Adipocyte (in vitro differentiated cells): ENCODE results near the gene MFRP.

Experiments used
- DNase-seq: peaks from one replicate; pipeline ENCODE4 v3.0.0-alpha.2; 2015; ENCODE audit warnings: low read depth
- H3K27me3 ChIP-seq: replicated peaks from 2 replicates; pipeline ENCODE4 v1.7.0; 2013; ENCODE audit warnings: mild to moderate bottlenecking, low read length, moderate library complexity; ENCODE audit not compliant: control insufficient read depth, insufficient read depth
- H3K36me3 ChIP-seq: 2 replicates; pipeline ENCODE4 v1.7.0; 2013; ENCODE audit warnings: low read length, mild to moderate bottlenecking, moderate library complexity; ENCODE audit not compliant: control insufficient read depth, insufficient read depth, severe bottlenecking
- H3K4me1 ChIP-seq: 2 replicates; pipeline ENCODE4 v1.7.0; 2013; ENCODE audit warnings: mild to moderate bottlenecking, low read length, moderate library complexity; ENCODE audit not compliant: control insufficient read depth, insufficient read depth
- H3K4me3 ChIP-seq: 2 replicates; pipeline ENCODE4 v1.7.0; 2013; ENCODE audit warnings: mild to moderate bottlenecking, low read length, moderate library complexity
- H3K9ac ChIP-seq: 2 replicates; pipeline ENCODE4 v1.7.0; 2013; ENCODE audit warnings: mild to moderate bottlenecking, low read length, moderate library complexity
- H3K9me3 ChIP-seq: 2 replicates; pipeline ENCODE4 v1.7.0; 2013; ENCODE audit warnings: mild to moderate bottlenecking, low read length, moderate library complexity; ENCODE audit not compliant: control insufficient read depth

MFRP gene

DNA sequence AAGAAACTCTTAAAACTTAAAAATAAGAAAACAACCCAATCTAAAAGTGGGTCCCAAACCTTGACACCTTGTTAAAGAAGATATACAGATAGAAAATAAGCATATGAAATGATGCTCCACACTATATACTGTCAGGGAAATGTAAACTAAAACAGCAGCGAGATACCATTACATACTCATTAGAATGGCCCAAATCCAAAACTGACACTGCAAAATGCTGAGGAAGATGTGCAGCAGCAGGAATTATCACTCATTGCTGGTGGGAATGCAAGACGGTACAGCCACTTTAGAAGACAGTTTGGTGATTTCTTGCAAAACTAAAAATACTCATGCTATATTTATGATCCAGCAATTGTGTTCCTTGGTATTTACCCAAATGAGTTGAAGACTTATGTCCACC lies 17.2 kb downstream of the MFRP start:
- H3K9ac ChIP-seq = no peak overlapping the region
- no peaks in the 10 kb centered on the region for H3K36me3 ChIP-seq
- H3K9me3 ChIP-seq = no peaks in the 10 kb centered on the region
- DNase-seq = no peak
- no peak overlapping the region for H3K4me3 ChIP-seq
- peaks cover 2% of the 10 kb centered on the region for H3K4me1 ChIP-seq
- H3K27me3 ChIP-seq = no peaks in the 10 kb centered on the region

DNA sequence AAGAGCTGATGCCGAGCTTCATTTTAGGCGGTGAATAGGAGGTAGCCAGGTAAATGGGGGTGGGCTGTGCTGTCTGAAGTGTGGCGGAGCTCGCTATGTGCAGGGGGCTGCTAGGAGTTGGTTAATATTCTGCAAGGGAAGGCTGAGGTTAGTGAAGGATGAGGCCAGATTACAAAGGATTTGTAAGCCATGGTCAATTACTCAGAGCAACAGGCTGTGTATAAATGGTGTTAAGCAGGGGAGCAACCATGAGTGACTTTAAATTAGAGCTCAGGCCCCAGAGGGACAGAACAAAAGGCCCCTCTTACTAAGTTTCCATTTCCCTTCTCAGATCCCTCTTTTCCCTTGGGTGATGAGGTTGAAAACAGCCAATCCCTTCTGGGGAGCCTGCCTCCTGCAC lies 22.3 kb downstream of the MFRP start:
- Histone ChIP-seq H3K9me3 (no peaks in the 10 kb centered on the region), H3K27me3 (no peaks in the 10 kb centered on the region), H3K4me3 (no peak overlapping the region), H3K9ac (no peak overlapping the region), H3K4me1 (peaks cover 8% of the 10 kb centered on the region), H3K36me3 (no peaks in the 10 kb centered on the region)
- DNase-seq = no peak

GRCh38 chr11:119323532-119324033 lies 22.9 kb downstream of the MFRP start:
- no peak overlapping the region for H3K4me3 ChIP-seq
- H3K27me3 ChIP-seq = no peaks in the 10 kb centered on the region
- H3K9ac ChIP-seq = no peak overlapping the region
- H3K36me3 ChIP-seq = no peaks in the 10 kb centered on the region
- DNase-seq = peak; percentile 88
- peaks cover 9% of the 10 kb centered on the region for H3K4me1 ChIP-seq
- H3K9me3 ChIP-seq = no peaks in the 10 kb centered on the region

GRCh38 chr11:119322921-119323531 lies 23.5 kb downstream of the MFRP start:
- Histone ChIP-seq H3K4me3 (no peak overlapping the region), H3K27me3 (no peaks in the 10 kb centered on the region), H3K36me3 (no peaks in the 10 kb centered on the region), H3K9me3 (no peaks in the 10 kb centered on the region), H3K9ac (no peak overlapping the region), H3K4me1 (peaks cover 15% of the 10 kb centered on the region)
- DNase-seq = no peak

- Histone ChIP-seq H3K36me3 (no peaks in the 10 kb centered on the region), H3K9me3 (no peaks in the 10 kb centered on the region), H3K27me3 (no peaks in the 10 kb centered on the region), H3K4me1 (peaks cover 21% of the 10 kb centered on the region), H3K4me3 (no peak overlapping the region), H3K9ac (no peak overlapping the region)
- no peak for DNase-seq
These were observed 24.2 kb downstream of the MFRP start for GRCh38 chr11:119322360-119322739.

- peak; percentile 65 for DNase-seq
- Histone ChIP-seq H3K9me3 (no peaks in the 10 kb centered on the region), H3K36me3 (no peaks in the 10 kb centered on the region), H3K4me1 (peaks cover 23% of the 10 kb centered on the region), H3K4me3 (peak overlapping the region; percentile 74), H3K27me3 (no peaks in the 10 kb centered on the region), H3K9ac (peak overlapping the region; percentile 84)
These were observed 25.6 kb downstream of the MFRP start for GRCh38 chr11:119320776-119321524.

GRCh38 chr11:119320240-119320775 lies 26.2 kb downstream of the MFRP start:
- H3K36me3 ChIP-seq = no peaks in the 10 kb centered on the region
- peak overlapping the region; percentile 84 for H3K9ac ChIP-seq
- no peak for DNase-seq
- peaks cover 29% of the 10 kb centered on the region for H3K4me1 ChIP-seq
- H3K27me3 ChIP-seq = peaks cover 5% of the 10 kb centered on the region
- H3K9me3 ChIP-seq = no peaks in the 10 kb centered on the region
- H3K4me3 ChIP-seq = peak overlapping the region; percentile 74

DNA sequence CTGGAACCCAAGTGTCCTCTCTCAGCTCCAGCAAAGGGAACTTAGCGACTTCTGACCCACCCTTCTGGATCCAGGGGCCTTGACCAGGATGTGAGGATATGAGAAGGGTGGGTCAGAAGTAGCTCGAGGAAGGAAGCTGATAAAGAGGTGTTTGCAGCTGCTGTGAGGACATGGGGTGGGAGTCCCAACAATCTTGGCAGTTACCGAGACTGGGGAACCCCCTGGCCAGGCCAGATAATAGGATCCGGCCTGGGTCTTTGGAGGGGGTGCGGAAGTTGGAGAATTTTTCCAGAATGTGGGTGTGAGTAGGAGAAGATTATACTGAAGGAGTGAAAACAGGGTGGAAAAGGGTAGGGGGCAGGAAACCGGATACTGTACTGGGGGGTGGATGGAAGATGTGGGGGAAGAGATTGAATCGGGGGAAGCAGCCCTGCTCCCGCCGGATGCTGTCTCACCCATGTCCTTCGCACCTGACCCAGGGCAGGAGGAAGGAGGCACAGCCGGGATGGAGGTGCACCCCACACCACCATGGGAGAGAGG lies 26.7 kb downstream of the MFRP start:
- no peak overlapping the region for H3K4me3 ChIP-seq
- H3K36me3 ChIP-seq = peaks cover under 1% of the 10 kb centered on the region
- no peaks in the 10 kb centered on the region for H3K9me3 ChIP-seq
- no peak overlapping the region for H3K9ac ChIP-seq
- no peak for DNase-seq
- H3K4me1 ChIP-seq = peaks cover 30% of the 10 kb centered on the region
- H3K27me3 ChIP-seq = peaks cover 8% of the 10 kb centered on the region

GRCh38 chr11:119319136-119319699 lies 27.3 kb downstream of the MFRP start:
- peaks cover 6% of the 10 kb centered on the region for H3K36me3 ChIP-seq
- DNase-seq = no peak
- H3K9me3 ChIP-seq = no peaks in the 10 kb centered on the region
- H3K9ac ChIP-seq = no peak overlapping the region
- H3K27me3 ChIP-seq = peaks cover 8% of the 10 kb centered on the region
- peaks cover 30% of the 10 kb centered on the region for H3K4me1 ChIP-seq
- no peak overlapping the region for H3K4me3 ChIP-seq

DNA sequence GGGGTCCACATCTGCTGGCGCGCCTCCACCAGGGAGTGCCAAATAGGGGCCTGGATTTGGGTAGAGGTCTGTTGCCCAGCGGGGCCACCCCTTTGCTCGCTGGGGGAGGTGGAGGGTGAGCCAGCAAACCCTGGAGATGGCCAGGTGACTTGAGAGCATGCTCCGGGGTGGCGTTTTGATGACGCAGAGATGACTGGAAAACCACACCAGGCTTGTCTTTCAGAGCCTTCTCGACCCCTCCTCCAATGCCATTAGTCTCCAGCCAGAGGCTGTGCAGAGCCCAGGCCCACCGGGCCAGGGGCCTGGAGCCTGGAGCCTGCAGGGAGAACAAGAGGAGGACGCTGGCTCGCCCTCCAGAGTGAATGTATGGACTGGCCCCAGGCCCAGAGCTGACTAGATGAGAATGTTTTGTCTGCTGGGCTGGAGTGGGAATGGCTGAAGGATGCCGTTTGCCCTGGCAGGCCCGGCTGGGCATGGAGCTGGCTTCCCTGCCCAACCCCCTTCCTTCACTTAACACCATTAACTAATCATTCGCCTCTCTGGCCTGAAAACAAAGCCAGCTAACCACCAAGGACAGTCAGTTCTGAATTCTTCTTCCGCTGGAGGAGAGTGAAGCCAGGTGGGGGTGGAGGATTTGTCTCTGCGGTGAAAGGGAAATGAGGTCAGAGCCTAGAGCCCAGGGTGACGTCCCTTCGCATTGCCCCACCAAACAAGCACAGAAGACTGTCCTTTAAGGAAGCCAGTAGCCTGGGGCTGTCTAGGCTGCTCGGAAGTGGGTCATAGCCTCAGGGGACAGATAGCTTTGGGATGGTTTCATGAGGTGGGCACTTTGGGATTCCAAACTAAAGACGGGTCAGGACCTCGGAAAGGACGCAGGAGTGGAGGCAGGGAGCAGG lies 28.0 kb downstream of the MFRP start:
- Histone ChIP-seq H3K9ac (no peak overlapping the region), H3K9me3 (no peaks in the 10 kb centered on the region), H3K4me1 (peaks cover 30% of the 10 kb centered on the region), H3K27me3 (peaks cover 8% of the 10 kb centered on the region), H3K4me3 (no peak overlapping the region), H3K36me3 (peaks cover 12% of the 10 kb centered on the region)
- no peak for DNase-seq
